Measurements from ENCODE around the gene SEMA3E.
"Not testable (repeated sequence)": the region's sequence is repeated elsewhere in the genome, so short reads cannot be mapped to it uniquely, and the experiment has no call there.

Gene SEMA3E

GRCh38 chr7:83486536-83486935, 162.4 kb downstream of the SEMA3E start:
- DNase-seq (ENCODE audit: low spot score), result no peak

GRCh38 chr7:83484826-83485225, 164.1 kb downstream of the SEMA3E start:
- no peak for DNase-seq (ENCODE audit: low spot score)

- DNase-seq (ENCODE audit: low spot score), result no peak
These were observed 164.7 kb downstream of the SEMA3E start for GRCh38 chr7:83484266-83484665.

- no peak for DNase-seq (ENCODE audit: low spot score)
These were observed 170.3 kb downstream of the SEMA3E start for GRCh38 chr7:83478616-83479015.

GRCh38 chr7:83476511-83477050, 172.4 kb downstream of the SEMA3E start:
- no peak for DNase-seq (ENCODE audit: low spot score)

GRCh38 chr7:83475420-83475819, 173.5 kb downstream of the SEMA3E start:
- no peak for DNase-seq (ENCODE audit: low spot score)

GRCh38 chr7:83472376-83472775, 176.6 kb downstream of the SEMA3E start:
- no peak for DNase-seq (ENCODE audit: low spot score)

- DNase-seq (ENCODE audit: low spot score), result no peak
These were observed 179.4 kb downstream of the SEMA3E start for GRCh38 chr7:83469491-83469890.

- no peak for DNase-seq (ENCODE audit: low spot score)
These were observed 179.9 kb downstream of the SEMA3E start for GRCh38 chr7:83469076-83469475.

GRCh38 chr7:83468251-83468739, 180.6 kb downstream of the SEMA3E start:
- peak; percentile 22 for DNase-seq (ENCODE audit: low spot score)

GRCh38 chr7:83467493-83467892, 181.4 kb downstream of the SEMA3E start:
- DNase-seq (ENCODE audit: low spot score), result no peak

GRCh38 chr7:83466956-83467355, 182.0 kb downstream of the SEMA3E start:
- DNase-seq (ENCODE audit: low spot score), result no peak

GRCh38 chr7:83466187-83466923, 182.6 kb downstream of the SEMA3E start:
- no peak for DNase-seq (ENCODE audit: low spot score)

GRCh38 chr7:83465643-83466042, 183.3 kb downstream of the SEMA3E start:
- DNase-seq (ENCODE audit: low spot score), result no peak

GRCh38 chr7:83461820-83462219, 187.1 kb downstream of the SEMA3E start:
- DNase-seq (ENCODE audit: low spot score), result not testable (repeated sequence)

- not testable (repeated sequence) for DNase-seq (ENCODE audit: low spot score)
These were observed 188.8 kb downstream of the SEMA3E start for GRCh38 chr7:83459930-83460653.

- DNase-seq (ENCODE audit: low spot score), result not testable (repeated sequence)
These were observed 189.6 kb downstream of the SEMA3E start for GRCh38 chr7:83459101-83459929.

GRCh38 chr7:83457022-83457892, 191.7 kb downstream of the SEMA3E start:
- DNase-seq (ENCODE audit: low spot score), result no peak

- no peak for DNase-seq (ENCODE audit: low spot score)
These were observed 192.5 kb downstream of the SEMA3E start for GRCh38 chr7:83456413-83456812.

- peak; percentile 5 for DNase-seq (ENCODE audit: low spot score)
These were observed 193.3 kb downstream of the SEMA3E start for GRCh38 chr7:83455612-83456011.

- DNase-seq (ENCODE audit: low spot score), result no peak
These were observed 196.7 kb downstream of the SEMA3E start for GRCh38 chr7:83452256-83452655.

Measured in HuH-7.5 (cell line).